HFF-Myc (cell line): ENCODE data around the gene CMIP.

Experiments
- DNase-seq: peaks from one replicate; pipeline ENCODE4 v3.0.0-alpha.2; 2011; ENCODE audit warnings: low read depth; ENCODE audit errors: extremely low read depth
- H3K4me3 ChIP-seq: replicated peaks from 2 replicates; pipeline ENCODE4 v1.5.1; 2011; ENCODE audit warnings: low read depth, mild to moderate bottlenecking, control low read depth, low read length
- CTCF ChIP-seq: IDR thresholded peaks from 2 replicates; pipeline ENCODE4 v1.5.1; 2012; ENCODE audit warnings: mild to moderate bottlenecking, low read depth, low read length, control low read depth; ENCODE audit errors: missing control alignments

Gene CMIP

DNA sequence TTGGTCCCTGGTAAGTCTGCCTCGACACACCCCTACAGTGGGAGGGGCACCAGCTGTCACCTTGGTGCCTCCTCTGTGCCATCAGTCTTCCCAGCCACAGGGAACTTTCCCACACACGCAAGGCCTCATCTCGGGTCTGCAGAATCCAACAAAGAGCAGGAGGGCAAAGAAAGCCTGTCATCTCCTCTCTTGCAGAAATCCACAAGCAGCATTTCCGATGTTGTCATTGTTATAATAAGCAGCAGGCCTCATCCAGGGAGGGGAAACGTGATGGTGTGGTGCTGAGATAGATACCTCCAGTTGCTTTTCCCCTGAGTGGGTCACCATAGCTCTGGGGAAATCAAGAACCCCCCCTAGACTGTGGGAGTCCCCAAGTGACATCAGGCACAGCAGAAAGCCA, 110.4 kb downstream of the CMIP start:
- no peak overlapping the region for H3K4me3 ChIP-seq
- no peak for TF ChIP-seq CTCF
- no peak for DNase-seq

DNA sequence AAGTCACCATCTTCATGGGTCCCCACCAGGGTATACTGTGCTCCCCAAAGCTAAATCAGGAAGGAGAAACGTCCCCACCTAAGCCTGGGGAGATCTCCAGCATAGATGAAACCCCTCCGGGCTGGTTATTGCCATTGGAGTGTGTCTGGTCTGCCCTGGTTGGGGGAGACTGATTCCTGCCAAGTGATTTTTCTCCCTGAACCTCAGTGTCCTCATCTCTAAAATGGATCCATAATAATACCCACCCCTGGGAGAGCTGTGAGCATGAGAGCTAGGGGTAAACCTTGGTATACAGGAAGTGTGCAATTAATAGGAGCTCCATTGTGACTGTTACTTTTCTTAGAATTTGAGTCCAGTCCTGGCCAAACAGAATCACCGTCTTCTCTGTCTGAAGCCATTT, 111.1 kb downstream of the CMIP start:
- TF ChIP-seq CTCF, result no peak
- no peak for DNase-seq
- H3K4me3 ChIP-seq, result no peak overlapping the region

GRCh38 chr16:81556715-81557284, 112.2 kb downstream of the CMIP start:
- no peak for DNase-seq
- no peak overlapping the region for H3K4me3 ChIP-seq
- no peak for TF ChIP-seq CTCF

DNA sequence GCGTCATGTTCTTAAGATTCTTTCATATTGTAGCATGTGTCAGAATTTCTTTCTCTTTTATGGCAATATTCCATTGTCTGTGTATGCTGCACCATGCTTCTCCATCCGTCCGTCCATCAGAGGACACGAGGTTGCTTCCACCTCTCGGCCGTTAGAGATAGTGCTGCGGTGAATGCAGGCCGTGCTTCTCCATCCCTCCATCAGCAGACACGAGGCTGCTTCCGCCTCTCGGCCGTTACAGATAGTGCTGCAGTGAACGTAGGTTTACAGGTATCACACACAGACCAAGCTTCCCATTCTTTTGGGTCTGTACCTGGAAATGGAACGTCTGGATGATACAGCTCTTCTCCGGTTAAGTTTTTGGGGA, 113.5 kb downstream of the CMIP start:
- TF ChIP-seq CTCF, result no peak
- DNase-seq, result no peak
- H3K4me3 ChIP-seq, result no peak overlapping the region

- no peak for DNase-seq
- no peak overlapping the region for H3K4me3 ChIP-seq
- TF ChIP-seq CTCF, result no peak
Measured at GRCh38 chr16:81558444-81559175, 114.0 kb downstream of the CMIP start.

GRCh38 chr16:81560979-81561657, 116.5 kb downstream of the CMIP start:
- H3K4me3 ChIP-seq, result no peak overlapping the region
- DNase-seq, result no peak

More at GRCh38 chr16:81560979-81561657, 116.5 kb downstream of the CMIP start:
- no peak for TF ChIP-seq CTCF
